SK-N-MC (cell line): ENCODE measurements around the gene RAB3GAP1.

ENCODE experiments used
- EZH2 ChIP-seq: fragments of 200-600 bp; sonication (generic); IDR thresholded peaks from one replicate; pipeline ENCODE4 v1.6.1; 2017; ENCODE audit warnings: antibody characterized with exemption
- FOXP2 ChIP-seq: optimal IDR thresholded peaks from 2 replicates; pipeline ENCODE3; 2011; ENCODE audit warnings: mild to moderate bottlenecking, moderate library complexity; ENCODE audit not compliant: insufficient read depth; ENCODE audit errors: extremely low read length, control extremely low read depth
- POLR2AphosphoS5 ChIP-seq: IDR thresholded peaks from 2 replicates; pipeline ENCODE4 v1.6.1; 2012; ENCODE audit warnings: mild to moderate bottlenecking, low read depth, low read length, borderline replicate concordance

- TF ChIP-seq POLR2AphosphoS5 (no peak), EZH2 (no peak), FOXP2 (no peak)
Measured at GRCh38 chr2:135023886-135024485, 28.1 kb upstream of the RAB3GAP1 start.
